Measurements from ENCODE around the gene FAM193A. TPM values are rescaled to one million over a fixed set of nuclear protein-coding genes. Genes with fewer than 3 reads are reported as not detected.

Gene FAM193A
- total RNA-seq, 2 experiments from 2014 or later: 20.1 to 20.4 TPM

DNA sequence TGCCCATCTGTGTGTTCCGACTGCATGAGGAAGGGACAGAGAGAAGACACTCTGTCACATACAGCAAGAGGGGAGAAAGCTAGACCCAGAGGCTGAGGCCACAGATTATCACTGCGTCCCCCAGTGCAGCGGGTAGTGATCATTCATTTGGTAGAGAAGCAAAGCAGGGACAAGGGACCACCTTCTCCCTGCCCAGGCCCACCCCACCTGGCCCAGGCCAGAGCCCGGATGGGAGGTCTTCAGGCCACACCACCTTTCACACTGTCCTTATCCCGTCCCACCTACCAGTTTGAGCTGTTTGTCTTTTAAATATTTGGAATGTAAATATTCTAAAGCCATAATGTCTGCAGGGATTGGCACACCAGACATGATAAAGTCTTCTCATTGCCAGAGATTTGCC lies 209.1 kb downstream of the FAM193A start:
- CTCF ChIA-PET: interaction anchor here (1.0 to 2.6 kb wide), 3 partner anchors 11 to 208 kb away, joined by 3 to 10 read pairs (median 5); partner anchors contain the start of gene TNIP2
- peak overlapping the region; percentile 90 for H3K27ac Mint-ChIP-seq
- peak overlapping the region; percentile 27 for H3K4me3 Mint-ChIP-seq
- H3K36me3 Mint-ChIP-seq (ENCODE audit: low read depth): peaks cover 51% of the 10 kb centered on the region
- H3K9me3 Mint-ChIP-seq: no peaks in the 10 kb centered on the region
- no peak for DNase-seq
- intact Hi-C loops (cut with micrococcal nuclease): no loop called here
- no peaks in the 10 kb centered on the region for H3K27me3 Mint-ChIP-seq (ENCODE audit: low read depth)
- H3K4me1 Mint-ChIP-seq (ENCODE audit: low read depth): peaks cover 62% of the 10 kb centered on the region

DNA sequence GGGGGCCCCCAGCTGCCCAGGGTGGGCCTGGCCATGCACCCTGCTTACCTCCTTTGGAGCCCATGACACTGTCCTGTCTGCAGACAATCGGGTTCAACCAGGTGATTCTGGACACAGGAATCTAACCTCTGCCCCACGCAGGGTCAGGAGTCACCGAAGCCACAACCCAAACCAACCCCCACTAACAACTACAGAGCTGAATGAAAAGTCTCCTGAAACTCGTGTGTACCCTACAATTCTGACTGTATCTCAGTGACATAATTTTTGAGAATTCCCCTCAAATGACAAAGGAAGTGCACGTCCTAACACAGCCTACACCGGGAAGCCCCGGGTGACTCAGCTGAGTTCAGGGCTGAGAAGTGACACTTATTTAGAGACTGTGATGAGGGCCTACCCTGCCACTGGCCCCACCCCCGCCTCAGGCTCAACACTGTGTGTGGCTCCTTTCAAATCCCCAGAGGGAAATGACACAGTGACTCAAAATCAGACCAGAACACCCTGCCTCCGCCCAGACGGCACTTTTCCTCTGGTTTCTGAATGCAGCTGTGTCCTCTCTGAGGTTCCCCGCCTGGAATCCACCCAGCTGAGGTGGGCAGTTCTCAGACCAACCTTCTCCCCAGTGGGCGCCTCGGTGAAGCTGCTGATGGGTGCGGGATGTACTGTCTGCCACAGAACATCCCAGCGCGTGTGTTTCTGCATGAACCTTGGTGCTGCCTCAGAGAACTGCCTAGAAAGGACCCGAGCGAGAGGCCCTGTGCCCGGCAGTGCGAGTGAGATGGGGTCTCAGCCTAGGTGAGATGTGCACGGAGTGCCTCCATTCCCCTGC lies 209.7 kb downstream of the FAM193A start:
- intact Hi-C loops (cut with micrococcal nuclease): loop anchor here (1.0 to 2.0 kb wide), 14 partner anchors 10 to 504 kb away; partner anchors contain the start of genes FAM193A, HAUS3, MXD4 and POLN
- Mint-ChIP-seq H3K4me1 (ENCODE audit: low read depth) (peaks cover 64% of the 10 kb centered on the region), H3K27me3 (ENCODE audit: low read depth) (no peaks in the 10 kb centered on the region), H3K4me3 (peak overlapping the region; percentile 27), H3K36me3 (ENCODE audit: low read depth) (peaks cover 48% of the 10 kb centered on the region), H3K9me3 (no peaks in the 10 kb centered on the region), H3K27ac (peak overlapping the region; percentile 90)
- CTCF ChIA-PET: interaction anchor here (0.6 to 2.6 kb wide), 5 partner anchors 10 to 208 kb away, joined by 3 to 10 read pairs (median 3); partner anchors contain the start of gene TNIP2
- DNase-seq: peak; percentile 99

DNA sequence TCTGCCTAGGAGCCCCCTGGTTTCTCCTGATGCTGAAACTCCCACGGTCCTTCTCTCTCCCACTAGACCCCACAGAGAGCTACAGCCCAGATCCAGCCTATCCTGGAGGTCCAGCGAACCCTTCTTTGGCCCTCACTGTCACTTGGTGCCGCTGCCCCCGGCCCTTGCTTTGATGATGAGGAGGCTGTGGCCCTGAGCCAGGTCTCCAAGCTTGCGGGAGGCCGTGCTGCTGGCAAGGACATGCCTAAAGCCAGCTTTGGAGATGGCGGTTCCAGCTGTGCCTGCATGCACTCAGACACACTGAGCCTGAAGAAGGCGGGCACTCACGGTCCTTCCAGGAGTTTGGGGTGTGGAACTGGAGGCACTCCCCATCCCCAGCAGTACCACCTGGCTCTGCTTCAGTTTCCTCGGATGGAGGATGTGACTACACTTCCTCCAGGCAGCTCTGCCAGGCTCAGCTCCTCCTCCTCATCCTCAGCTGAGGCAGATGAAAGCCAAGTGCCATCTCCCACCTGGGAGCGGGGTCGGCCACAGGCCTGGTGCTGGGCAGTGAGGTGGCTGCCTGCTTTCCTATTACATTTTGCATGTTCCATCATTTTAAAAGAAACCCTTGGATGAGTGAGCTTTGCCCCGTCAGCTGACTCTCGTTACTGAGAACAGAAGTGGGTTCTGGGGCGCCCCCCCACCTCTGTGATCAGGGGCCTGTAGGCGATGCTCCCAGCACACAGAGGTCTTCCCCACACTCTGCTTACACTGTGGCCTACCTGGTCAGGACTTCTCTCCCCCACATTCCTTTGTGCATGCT lies 210.6 kb downstream of the FAM193A start:
- peak; percentile 37 for DNase-seq
- H3K9me3 Mint-ChIP-seq: no peaks in the 10 kb centered on the region
- CTCF ChIA-PET: interaction anchor here (0.6 to 2.6 kb wide), 3 partner anchors 17 to 207 kb away, joined by 3 to 10 read pairs (median 3); no protein-coding TSS in a partner anchor
- H3K36me3 Mint-ChIP-seq (ENCODE audit: low read depth): peaks cover 46% of the 10 kb centered on the region
- H3K4me1 Mint-ChIP-seq (ENCODE audit: low read depth): peaks cover 73% of the 10 kb centered on the region
- H3K27me3 Mint-ChIP-seq (ENCODE audit: low read depth): no peaks in the 10 kb centered on the region
- intact Hi-C loops (cut with micrococcal nuclease): loop anchor here (1.0 to 2.0 kb wide), 14 partner anchors 9 to 505 kb away; partner anchors contain the start of genes FAM193A, HAUS3, MXD4 and POLN
- H3K27ac Mint-ChIP-seq: peak overlapping the region; percentile 90
- peak overlapping the region; percentile 11 for H3K4me3 Mint-ChIP-seq

DNA sequence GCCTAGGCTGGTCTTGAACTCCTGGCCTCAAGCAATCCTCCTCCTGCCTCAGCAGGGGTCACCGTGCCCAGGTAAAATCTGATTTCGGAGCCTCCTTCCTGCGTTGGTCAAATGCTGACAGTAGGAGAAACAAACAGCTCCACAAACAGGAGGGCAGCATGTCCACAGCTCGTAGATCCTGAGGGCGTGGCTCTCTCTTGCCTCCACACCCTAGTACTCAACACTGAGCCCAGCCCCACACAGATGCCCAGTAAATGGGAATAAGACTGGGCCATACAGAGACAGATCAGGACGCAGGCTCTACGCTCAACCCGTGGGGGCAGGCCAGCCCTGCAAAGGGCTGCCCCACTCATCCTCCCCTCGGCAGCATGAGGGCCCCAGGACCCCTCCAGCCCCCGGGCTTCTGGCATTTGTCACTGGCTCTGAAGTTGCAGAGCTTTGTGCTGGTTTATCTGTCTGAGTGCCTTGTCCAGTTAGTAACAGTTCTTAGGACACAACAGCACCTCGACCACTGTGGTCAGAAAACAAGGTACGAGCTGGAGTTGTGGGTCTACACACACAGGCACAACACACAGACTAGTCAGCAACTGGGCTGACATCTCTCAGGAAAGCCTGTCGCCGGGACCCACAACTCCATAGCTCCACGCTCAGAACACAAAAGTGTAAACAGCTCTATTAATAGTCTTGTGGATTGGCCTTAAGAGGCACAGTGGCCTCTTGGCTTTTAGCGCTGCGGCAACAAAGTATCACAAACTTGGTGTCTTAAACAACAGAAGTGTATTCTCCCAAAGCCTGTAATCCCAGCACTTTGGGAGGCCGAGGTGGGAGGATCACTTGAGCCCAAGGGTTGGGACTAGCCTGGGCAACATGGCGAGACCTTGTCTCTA lies 214.5 kb downstream of the FAM193A start:
- H3K27ac Mint-ChIP-seq: no peak overlapping the region
- CTCF ChIA-PET: interaction anchor here (0.5 to 1.1 kb wide), 3 partner anchors 24 to 287 kb away, joined by 3 to 8 read pairs (median 5); no protein-coding TSS in a partner anchor
- H3K4me1 Mint-ChIP-seq (ENCODE audit: low read depth): peaks cover 73% of the 10 kb centered on the region
- no peaks in the 10 kb centered on the region for H3K27me3 Mint-ChIP-seq (ENCODE audit: low read depth)
- intact Hi-C loops (cut with micrococcal nuclease): no loop called here
- no peak for DNase-seq
- no peaks in the 10 kb centered on the region for H3K9me3 Mint-ChIP-seq
- no peak overlapping the region for H3K4me3 Mint-ChIP-seq
- H3K36me3 Mint-ChIP-seq (ENCODE audit: low read depth): peaks cover 20% of the 10 kb centered on the region

- no peak overlapping the region for H3K4me3 Mint-ChIP-seq
- H3K9me3 Mint-ChIP-seq: no peaks in the 10 kb centered on the region
- intact Hi-C loops (cut with micrococcal nuclease): no loop called here
- H3K27ac Mint-ChIP-seq: no peak overlapping the region
- DNase-seq: no peak
- H3K4me1 Mint-ChIP-seq (ENCODE audit: low read depth): peaks cover 51% of the 10 kb centered on the region
- H3K27me3 Mint-ChIP-seq (ENCODE audit: low read depth): no peaks in the 10 kb centered on the region
- CTCF ChIA-PET: interaction anchor here (0.6 kb wide), 1 partner anchor 243 kb away, joined by 6 read pairs; no protein-coding TSS in a partner anchor
- peaks cover 4% of the 10 kb centered on the region for H3K36me3 Mint-ChIP-seq (ENCODE audit: low read depth)
Observed at GRCh38 chr4:2753436-2753835, 217.0 kb downstream of the FAM193A start.

GRCh38 chr4:2754848-2755819 lies 218.7 kb downstream of the FAM193A start:
- Mint-ChIP-seq H3K27me3 (ENCODE audit: low read depth) (no peaks in the 10 kb centered on the region), H3K4me1 (ENCODE audit: low read depth) (peaks cover 37% of the 10 kb centered on the region), H3K4me3 (peak overlapping the region; percentile 67), H3K27ac (peak overlapping the region; percentile 65), H3K36me3 (ENCODE audit: low read depth) (peaks cover 4% of the 10 kb centered on the region), H3K9me3 (no peaks in the 10 kb centered on the region)
- DNase-seq: no peak
- CTCF ChIA-PET: interaction anchor here (0.7 kb wide), 1 partner anchor 19 kb away, joined by 3 read pairs; no protein-coding TSS in a partner anchor
- intact Hi-C loops (cut with micrococcal nuclease): no loop called here

DNA sequence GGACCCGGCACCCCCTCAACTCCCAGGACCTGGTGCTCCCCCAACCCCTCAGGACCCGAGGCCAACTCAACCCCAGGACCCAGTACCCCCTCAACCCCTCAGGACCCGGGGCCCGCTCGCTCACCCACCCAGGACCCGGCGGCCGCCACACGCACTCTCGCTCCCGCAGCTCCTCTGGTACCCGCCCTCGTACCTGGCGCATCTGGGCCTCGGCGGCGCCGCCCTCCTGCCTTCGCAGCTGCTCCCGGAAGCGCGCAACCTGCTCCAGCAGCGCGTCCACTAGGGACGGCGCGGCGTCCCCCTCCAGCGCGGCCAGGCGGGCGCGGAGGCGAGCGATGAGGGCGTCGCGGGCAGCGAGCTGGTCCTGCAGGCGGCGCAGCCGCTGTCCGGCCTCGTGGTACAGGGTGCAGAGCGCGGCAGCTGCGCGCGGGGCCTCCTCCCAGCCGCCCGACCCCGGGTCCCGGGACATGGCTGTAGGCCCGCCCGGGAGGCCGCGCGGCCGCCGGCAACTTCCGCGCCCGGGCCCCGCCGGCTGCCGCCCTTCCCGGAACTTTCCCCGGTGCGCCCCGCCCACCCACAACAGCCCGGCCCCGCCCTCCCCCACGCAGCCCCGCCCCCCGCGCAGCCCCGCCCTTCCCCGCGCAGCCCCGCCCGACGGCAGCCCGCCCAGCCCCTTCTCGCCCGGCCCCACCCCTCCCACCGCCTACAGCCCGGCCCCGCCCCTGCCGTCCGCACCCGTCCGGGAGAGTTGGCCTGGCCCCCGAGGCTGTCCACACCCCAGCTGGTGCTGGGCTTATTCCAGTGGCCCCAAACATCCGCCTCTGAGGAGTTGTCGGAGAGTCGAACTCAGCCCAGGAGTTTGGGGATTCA lies 219.6 kb downstream of the FAM193A start, which contains the start of gene TNIP2:
TNIP2 (minus strand) TSS at position 516 of the 870 bp plus-strand sequence; CDS start at position 469, 47 bp downstream.
- no peaks in the 10 kb centered on the region for H3K9me3 Mint-ChIP-seq
- H3K4me3 Mint-ChIP-seq: peak within 1 kb of the TSS; percentile 67
- no peaks in the 10 kb centered on the region for H3K27me3 Mint-ChIP-seq (ENCODE audit: low read depth)
- DNase-seq: peak; percentile 79
- peaks cover 34% of the 10 kb centered on the region for H3K4me1 Mint-ChIP-seq (ENCODE audit: low read depth)
- H3K27ac Mint-ChIP-seq: peak within 1 kb of the TSS; percentile 65
- peaks cover 2% of the 10 kb centered on the region for H3K36me3 Mint-ChIP-seq (ENCODE audit: low read depth)
- CTCF ChIA-PET: interaction anchor here (0.6 to 0.8 kb wide), 5 partner anchors 10 to 291 kb away, joined by 3 to 5 read pairs (median 3); no protein-coding TSS in a partner anchor
- intact Hi-C loops (cut with micrococcal nuclease): loop anchor here (1.0 kb wide), 1 partner anchor 10 kb away; no protein-coding TSS in a partner anchor

- Mint-ChIP-seq H3K36me3 (ENCODE audit: low read depth) (peaks cover 2% of the 10 kb centered on the region), H3K9me3 (no peaks in the 10 kb centered on the region), H3K27ac (no peak overlapping the region), H3K27me3 (ENCODE audit: low read depth) (no peaks in the 10 kb centered on the region), H3K4me1 (ENCODE audit: low read depth) (peaks cover 26% of the 10 kb centered on the region), H3K4me3 (peak overlapping the region; percentile 62)
- intact Hi-C loops (cut with micrococcal nuclease): loop anchor here (1.0 kb wide), 1 partner anchor 11 kb away; no protein-coding TSS in a partner anchor
- CTCF ChIA-PET: interaction anchor here (0.6 to 0.8 kb wide), 4 partner anchors 11 to 292 kb away, joined by 3 to 5 read pairs (median 3); no protein-coding TSS in a partner anchor
- DNase-seq: no peak
Observed at GRCh38 chr4:2756691-2757350, 220.4 kb downstream of the FAM193A start.

- Mint-ChIP-seq H3K9me3 (no peaks in the 10 kb centered on the region), H3K27me3 (ENCODE audit: low read depth) (no peaks in the 10 kb centered on the region), H3K4me3 (peak overlapping the region; percentile 11), H3K4me1 (ENCODE audit: low read depth) (peaks cover 22% of the 10 kb centered on the region), H3K27ac (no peak overlapping the region), H3K36me3 (ENCODE audit: low read depth) (peaks cover 2% of the 10 kb centered on the region)
- DNase-seq: no peak
- CTCF ChIA-PET: interaction anchor here (0.6 kb wide), 1 partner anchor 198 kb away, joined by 4 read pairs; no protein-coding TSS in a partner anchor
- intact Hi-C loops (cut with micrococcal nuclease): no loop called here
Observed at GRCh38 chr4:2757426-2757825, 221.0 kb downstream of the FAM193A start.

Data from activated naive CD4-positive, alpha-beta T cell treated with anti-CD3 and anti-CD28 coated beads for 36 hours (primary cell).